GM18502 (cell line): ENCODE results near the gene KNDC1.
"Not testable (repeated sequence)": the region's sequence is repeated elsewhere in the genome, so short reads cannot be mapped to it uniquely, and the experiment has no call there.

Experiments used
- ATAC-seq: cut with Tn5 transposase; IDR thresholded peaks from one replicate; pipeline ENCODE4 v1.9.1; 2021; ENCODE audit warnings: mild to moderate bottlenecking; ENCODE audit not compliant: unreplicated experiment, poor library complexity

Gene KNDC1, protein sequence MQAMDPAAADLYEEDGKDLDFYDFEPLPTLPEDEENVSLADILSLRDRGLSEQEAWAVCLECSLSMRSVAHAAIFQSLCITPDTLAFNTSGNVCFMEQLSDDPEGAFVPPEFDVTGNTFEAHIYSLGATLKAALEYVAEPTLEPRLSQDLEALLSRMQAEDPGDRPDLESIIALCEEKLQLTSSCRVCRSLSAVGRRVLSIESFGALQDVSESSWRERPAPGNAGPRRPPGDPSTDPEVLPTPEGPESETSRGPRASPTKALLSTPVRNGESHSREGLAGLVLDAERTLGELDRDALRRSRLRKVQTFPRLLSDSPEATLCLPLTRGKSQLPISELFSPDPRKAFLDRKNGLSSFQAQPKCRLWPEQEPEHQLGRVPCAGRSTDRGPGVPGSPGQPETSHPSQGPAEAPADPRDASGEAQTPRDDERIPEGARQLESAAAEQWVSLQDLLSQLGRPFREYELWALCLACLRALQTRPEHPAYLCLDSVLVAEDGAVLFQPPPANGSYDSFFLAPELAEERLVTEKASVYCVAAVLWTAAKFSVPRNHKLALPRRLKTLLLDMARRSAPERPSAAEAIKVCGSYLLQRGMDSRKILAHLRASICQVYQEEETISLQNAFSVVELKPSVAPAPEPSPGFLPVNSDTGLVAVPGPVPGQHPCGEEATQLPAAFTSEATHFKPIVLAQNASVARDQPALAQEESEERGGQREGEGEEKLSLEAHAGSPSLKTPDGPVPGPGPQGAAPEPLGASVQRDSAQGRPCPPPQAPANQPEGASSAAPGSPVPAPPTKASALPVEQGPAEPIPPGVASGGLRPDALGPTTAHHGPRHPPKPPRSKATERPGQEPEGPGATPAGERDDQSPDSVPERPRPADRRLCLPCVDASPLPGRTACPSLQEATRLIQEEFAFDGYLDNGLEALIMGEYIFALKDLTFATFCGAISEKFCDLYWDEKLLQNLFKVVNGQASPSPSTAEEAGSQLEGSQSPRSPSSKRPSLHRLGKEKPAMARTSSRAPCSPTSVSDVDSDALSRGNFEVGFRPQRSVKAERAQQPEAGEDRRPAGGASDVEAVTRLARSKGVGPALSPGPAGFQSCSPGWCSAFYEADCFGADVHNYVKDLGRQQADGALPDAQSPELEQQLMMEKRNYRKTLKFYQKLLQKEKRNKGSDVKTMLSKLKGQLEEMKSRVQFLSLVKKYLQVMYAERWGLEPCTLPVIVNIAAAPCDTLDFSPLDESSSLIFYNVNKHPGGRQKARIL (N-terminal part only)

DNA sequence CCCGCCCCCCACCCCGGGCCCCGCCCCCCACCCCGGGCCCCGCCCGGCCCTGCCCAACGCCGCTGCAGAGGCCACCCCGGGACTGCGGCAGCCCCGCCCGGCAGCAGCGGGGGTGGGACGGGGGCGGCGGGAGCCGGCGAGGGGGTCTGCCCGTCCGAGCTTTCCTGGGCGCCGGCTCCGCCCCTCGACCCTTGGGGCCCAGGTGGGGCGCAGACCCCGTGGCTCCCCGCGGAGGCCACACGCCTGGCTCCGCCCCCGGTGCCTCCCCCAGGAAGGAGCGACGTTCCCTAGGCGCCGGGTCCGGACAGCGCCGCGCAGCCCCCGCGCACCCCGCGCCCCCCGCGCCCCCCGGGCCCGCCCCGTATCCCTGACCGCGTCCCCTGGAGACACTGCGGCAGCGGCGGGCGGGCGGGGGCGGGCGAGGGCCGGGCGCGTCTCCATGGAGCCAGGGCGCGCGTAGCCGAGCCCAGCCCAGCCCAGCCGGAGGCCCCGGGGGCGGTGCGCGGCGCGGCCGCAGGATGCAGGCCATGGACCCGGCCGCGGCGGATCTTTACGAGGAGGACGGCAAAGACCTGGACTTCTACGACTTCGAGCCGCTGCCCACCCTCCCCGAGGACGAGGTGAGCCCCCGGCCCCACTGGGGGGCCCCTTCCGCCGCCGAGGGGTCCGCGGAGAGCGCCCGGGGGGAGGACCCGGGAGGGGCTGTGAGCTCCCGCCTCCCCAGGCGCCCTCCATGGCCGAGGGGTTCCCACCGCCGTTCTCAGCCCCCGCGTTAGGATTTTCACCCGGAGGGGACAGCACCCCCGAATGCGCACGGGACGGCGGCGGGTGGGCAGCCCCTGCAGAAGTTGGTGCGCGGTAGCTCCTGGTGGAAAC lies at the start of gene KNDC1:
TSS of gene KNDC1 (plus strand) at position 270 of the 876 bp plus-strand sequence. CDS start at position 519, 249 bp downstream.
- no peak for ATAC-seq

DNA sequence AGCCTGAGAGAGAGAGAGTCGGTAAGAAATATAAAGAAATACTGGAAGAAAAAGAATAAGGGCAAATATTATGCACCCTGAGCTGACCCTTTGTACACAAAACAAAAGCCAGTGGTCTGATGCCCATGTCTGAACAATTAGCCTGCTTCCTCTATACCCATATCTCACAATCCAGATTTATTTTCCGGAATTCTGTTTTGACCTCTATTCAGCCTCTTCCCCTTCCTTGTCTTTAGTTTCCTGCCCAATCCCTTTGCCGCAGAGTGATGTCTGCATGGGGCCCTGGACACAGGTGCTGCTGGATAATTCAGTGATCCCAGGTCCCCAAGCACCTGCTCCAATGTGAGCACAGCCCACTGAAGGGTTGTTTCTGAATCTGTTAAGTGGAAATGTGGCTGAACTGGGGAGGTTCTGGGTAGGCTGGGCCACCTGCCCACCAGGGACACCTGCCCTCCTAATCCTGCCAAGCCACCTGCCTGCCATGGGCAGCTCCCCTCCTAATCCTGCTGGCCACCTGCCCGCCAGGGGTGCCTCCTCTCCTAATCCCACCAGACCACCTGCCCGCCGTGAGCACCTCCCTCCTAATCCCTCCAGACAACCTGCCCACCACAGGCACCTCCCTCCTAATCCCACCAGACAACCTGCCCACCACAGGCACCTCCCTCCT lies 49.3 kb upstream of the KNDC1 start:
- no peak for ATAC-seq

DNA sequence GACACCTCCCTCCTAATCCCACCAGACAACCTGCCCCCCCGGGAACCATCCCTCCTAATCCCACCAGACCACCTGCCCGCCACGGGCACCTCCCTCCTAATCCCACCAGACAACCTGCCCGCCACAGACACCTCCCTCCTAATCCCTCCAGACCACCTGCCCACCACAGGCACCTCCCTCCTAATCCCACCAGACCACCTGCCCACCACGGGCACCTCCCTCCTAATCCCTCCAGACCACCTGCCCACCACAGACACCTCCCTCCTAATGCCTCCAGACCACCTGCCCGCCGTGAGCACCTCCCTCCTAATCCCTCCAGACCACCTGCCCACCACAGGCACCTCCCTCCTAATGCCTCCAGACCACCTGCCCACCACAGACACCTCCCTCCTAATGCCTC lies 48.4 kb upstream of the KNDC1 start:
- not testable (repeated sequence) for ATAC-seq

DNA sequence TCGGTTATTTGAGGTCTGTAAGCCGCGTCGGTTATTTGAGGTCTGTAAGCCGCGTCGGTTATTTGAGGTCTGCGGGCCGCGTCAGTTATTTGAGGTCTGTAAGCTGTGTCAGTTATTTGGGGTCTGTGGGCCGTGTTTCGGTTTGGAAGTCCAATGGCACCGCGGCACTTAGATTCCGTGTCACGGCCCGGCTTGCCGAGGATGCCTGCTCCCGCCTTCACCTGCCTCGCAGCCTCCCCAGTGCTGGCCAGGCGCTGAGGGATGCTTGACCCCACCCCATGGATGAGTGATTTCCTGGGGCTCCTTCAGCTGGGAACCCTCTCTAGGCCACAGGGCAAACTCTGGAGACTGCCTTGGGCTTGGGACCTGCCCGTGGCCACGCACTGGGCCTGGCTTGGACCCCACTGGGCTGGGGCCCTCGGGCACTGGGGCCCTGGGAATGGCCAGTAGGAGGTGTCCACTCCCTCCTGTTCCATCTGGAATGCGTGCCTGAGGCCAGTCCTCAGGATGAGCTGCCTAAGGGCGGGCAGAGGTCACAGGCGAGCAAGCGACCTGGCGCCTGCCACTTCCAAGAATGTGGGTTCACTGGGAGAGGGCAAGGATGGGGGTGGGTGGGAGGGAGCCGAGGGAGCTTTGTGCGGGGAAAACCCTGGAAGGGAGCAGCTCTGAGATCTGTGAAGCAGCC lies 46.7 kb upstream of the KNDC1 start:
- ATAC-seq = no peak

DNA sequence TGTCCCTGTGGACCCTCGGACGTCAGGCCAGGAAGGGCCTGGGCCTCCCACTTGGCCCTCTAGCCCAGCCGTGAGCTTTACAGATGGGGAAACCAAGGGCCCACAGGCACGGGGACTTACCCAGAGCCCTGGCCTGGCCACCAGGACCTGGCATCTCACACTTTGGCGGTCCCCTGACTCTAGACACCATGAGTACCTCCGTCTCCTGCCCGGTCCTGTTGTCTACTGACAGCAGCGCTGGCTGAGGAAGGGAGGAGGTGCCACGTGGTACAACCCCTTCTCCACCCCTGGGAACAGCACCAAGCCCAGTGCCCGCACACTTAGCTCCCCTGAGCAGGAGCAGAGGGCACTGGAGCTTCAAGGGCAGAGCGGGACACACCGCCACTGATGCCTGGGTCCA lies 46.2 kb upstream of the KNDC1 start:
- no peak for ATAC-seq

DNA sequence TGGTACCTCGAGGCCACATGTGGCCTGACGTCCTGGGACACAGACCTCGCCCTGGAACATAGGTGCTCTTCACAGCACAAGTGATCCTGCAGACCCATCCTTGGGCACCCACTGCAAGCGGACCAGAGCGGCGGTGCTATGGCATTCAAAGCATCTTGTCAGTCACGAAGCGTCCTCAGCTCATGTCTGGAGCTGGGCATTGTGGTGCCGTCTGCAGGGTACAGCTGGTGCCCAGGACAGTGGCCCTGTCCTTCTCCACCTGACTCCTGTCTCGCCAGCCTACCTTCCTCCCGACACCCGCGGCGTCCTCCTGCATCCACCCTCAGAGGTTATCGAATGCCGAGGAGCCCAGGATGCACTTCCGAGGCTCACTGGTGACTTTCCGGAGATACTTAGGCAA lies 45.8 kb upstream of the KNDC1 start:
- no peak for ATAC-seq

DNA sequence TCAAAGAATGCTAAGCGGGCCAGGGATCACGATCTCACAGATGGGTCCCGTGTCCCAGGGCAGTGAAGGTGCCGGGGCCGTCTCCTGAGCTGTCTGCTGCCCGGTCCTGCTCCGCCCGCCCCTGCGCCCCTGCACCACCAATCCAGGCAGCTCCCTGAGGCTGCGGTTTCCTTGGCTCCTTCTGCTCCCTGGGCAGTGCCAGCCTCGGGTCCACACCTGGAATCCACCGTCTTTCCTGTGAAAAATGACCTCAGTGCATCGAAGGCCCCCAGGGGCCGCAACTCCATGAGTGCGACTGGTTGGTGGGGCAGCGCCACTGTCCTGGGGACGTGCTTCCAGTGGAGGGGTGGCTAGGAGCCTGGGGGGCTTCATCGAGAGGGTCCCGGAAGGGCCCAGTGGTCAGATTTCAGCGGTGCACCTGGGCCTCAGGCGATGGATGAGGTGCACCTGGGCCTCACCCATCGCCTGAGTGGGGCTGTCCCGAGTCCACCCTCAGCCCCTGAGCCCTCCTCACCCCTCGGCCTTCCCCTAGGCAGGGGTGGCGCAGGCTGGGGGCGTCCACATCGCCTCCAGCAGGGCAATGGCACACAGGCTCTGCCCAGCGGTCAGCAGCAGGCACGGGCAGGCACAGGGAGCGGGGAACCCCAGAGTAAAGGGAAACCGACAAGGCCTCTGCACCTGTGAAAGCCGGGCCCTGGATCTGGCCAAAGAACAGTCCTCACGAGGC lies 45.1 kb upstream of the KNDC1 start:
- ATAC-seq = no peak

DNA sequence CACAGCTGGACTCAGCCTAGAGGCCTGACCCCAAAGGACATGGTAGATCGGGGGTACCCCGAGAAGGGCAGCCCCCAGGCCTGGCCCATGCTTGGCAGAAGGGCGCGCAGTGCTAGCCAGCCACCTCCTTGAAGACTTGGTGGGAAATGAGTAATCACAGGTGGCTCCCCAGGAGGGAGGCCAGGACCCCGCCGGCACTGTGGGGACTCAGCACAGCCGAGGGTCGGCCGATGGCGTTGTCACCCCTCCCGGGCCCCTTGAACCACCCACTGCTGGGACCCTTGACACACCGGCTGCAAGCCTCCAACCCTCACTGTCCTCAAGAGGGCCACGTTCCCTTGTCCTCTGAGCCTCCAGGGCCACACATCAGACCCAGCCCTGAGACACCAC lies 44.6 kb upstream of the KNDC1 start:
- no peak for ATAC-seq

DNA sequence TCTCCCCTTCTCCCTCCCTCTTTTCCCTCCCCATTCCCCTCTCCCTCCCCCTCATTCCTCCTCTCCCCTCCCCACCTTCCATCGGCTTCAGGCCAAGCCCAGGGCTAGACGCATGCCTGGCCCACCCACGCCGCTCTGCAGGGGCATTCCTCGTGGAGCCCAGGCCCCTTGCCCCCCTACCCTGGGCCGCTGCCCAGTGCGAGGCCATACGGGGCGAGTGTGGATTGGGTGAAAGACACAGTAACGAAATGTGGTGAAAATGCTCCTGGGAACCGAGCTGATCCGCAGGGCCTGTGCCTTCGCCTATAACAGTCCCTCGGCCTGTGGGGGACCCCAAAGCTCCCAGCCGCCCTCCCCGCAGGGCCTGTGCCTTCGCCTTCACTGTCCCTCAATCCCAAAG lies 44.0 kb upstream of the KNDC1 start:
- no peak for ATAC-seq

DNA sequence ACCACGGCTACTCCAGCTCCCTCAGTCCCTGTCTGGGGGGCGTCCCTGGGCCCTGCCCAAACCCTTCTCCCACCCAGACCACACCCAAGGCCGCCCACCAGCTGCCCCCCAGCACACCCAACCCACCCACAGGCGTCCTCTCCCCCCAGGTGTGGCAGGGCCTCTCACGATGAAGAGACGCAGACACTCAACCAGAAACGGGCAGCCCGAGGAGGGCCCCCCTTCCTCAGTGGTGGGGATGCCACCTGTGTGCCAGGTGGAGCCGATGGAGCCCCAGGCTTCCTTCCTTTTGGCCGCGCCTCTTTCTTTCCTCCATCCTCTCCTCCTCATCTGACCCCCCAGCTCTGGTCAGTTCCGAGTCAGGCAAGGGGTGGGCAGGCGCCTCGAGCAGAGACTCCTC lies 43.6 kb upstream of the KNDC1 start:
- ATAC-seq = no peak

DNA sequence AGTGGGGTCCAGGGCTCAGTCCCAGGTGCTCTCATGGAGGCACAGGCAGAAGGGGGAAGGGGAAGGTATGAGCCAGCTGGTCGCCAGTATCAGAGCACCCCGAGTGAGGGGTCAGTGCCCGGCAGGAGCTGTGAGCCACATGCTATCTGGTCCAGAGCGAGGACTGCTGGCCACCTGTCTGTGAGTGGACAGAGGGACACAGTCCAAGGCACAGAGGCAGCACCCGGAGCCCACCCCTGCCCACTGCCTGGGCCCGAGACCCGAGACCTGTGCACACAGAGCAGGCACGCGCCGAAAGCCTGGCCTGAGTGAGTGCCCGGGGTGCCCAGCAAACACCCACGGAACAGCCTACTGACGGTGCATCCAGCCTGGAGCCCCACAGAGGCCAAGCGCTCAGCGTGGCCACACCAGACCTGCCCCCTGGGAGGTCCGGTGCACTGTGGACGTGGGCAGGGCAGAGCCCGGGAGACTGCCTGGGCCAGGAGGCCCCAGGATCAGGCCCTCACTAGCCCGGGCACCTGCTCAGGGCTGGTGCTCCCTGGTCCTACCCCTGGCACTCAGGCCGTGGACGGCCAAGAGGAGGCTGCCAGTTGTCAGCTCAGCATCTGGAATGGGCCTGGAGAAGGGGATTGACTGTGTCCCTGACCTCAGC lies 42.9 kb upstream of the KNDC1 start:
- no peak for ATAC-seq

DNA sequence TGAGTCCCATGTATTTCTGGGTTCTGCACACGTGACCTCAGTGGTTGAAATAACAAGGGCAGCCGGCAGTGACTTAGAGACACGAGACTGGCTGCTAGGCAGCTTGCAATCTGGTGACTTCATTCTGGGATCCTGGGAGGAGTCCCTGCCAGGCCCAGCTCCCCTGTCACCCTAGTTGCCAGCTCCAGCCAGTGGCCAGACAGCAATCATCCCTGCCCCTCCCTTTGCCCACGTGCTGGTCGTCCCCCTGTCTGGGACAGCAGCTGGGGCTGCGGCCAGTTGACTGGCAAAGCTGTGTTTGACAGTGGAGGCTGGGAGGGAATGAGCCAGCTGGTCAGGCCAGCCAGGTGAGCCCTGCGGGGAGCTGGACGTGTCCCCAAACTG lies 42.3 kb upstream of the KNDC1 start:
- ATAC-seq = no peak

DNA sequence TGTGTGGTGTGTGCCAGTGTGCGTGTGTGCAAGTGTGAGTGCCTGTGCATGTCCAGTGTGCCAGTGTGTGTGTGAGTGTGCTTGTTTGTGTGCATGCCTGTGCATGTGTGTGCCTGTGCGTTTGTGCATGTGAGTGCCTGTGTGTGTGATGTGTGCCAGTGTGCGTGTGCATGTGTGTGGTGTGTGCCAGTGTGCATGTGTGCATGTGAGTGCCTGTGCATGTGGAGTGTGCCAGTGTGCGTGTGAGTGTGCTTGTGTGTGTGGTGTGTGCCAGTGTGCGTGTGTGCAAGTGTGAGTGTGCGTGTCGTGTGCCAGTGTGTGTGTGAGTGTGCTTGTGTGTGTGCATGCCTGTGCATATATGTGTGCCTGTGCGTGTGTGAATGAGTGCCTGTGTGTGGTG lies 38.5 kb upstream of the KNDC1 start:
- ATAC-seq = no peak

DNA sequence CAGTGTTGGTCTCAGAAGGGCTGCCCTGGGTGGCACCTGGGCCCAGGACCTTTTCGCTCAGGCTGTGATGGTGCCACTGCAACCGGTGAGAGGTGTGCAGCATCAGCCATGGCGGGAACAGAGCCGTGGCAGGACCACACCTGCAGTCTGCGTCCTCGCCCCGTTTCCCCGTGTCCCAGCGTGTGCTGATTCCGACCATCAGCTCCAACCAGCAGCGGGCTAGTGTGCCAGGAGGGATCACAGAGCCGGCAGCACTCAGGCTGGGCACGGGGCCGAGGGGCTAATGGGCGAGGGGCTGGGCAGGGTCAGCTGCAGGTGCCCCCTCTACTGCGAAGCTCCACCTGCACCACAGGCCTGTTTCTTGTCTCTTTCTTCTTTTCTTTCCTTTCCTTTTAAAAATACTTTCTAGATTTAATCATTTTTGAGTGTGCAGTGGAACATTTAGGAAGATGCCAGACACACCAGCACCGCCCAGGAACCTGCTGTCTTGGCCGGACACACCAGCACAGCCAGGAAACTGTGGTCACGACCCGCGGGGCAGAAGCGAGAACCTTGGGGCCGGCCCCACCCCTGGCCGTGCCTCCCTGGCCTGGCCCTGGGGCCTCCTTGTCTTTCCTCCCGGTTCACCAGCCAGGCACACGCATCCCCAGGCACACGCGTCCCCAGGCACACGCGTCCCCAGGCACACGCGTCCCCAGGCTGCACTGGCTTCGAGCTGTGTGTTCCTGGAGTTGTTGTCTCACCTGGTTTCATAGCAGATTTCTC lies 37.7 kb upstream of the KNDC1 start:
- no peak for ATAC-seq

DNA sequence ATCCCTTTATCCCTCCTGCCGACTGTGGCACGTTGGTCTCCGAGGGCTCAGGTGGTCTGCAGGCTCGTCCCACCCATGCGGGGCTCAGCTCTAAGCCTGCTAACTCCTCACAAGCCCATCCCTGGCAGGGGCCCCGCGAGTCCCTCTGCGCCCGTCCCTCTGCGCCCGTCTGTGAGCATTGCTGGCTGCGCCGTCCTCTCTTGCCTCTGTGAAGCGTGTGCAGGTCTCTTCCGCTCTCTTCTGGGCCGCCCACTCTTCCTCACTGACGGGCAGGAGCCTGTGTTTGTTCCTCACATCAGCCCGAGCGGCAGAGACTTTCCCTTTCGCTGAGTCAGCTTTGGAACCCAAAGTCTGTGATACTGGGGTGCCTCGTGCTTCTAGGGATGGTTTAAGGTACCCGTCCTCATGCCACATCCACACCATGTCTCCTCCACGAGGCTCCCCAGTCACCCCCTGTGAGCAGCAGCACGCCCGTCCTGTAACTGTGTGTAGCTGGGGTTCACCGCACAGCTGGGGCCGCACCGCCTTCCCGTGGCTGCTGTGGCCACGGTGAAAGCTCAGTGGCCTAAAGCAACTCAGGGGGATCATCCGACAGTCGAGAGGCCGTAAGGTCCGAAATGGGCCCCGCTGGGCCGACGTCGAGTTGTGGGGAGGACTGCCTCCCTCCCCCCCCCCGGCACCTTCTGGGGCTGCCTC lies 36.8 kb upstream of the KNDC1 start:
- no peak for ATAC-seq

DNA sequence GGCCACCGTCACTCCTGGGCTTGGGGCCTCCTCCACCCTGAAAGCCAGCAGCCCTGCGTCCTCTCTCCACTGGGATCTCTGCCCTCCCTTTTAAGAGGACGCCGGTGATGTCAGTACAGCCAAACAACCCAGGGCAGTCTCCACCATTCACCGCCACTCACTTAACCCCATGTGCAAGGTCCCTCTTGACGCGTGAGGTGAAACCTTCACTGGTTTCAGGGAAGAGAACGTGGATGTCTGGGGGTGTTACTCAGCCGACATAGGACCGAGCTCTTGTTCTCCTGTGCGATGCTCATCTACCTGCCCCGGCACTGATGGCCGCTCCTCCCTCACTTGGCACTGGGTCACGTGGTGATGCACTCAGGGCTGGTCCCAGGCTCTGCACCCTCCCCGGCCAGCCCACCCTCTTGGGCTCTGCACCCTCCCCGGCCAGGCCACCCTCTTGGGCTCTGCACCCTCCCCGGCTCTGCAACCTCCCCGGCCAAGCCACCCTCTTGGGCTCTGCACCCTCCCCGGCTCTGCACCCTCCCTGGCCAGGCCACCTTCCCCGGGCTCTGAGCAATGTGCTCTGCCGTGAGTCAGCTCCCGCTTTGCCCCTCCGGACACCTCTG lies 36.2 kb upstream of the KNDC1 start:
- no peak for ATAC-seq
